PFSK-1 (cell line): ENCODE measurements around the gene FYN.

Experiments
- FOXP2 ChIP-seq: optimal IDR thresholded peaks from 2 replicates; pipeline ENCODE3; 2011; ENCODE audit warnings: borderline replicate concordance, control low read depth, inconsistent platforms; ENCODE audit not compliant: insufficient read depth; ENCODE audit errors: extremely low read length, extremely low read depth
- POLR2AphosphoS5 ChIP-seq: IDR thresholded peaks from 2 replicates; pipeline ENCODE4 v1.6.1; 2012; ENCODE audit warnings: low read depth, mild to moderate bottlenecking, control low read depth, low read length, moderate library complexity
- REST ChIP-seq, 2 experiments: IDR thresholded peaks; 2 replicates each; pipeline versions ENCODE4 v1.6.1 to v1.8.0; 2011 to 2012; ENCODE audit warnings: low read depth in 2 of 2, low read length in 2 of 2, control low read depth in 1 of 2, inconsistent platforms in 1 of 2, mild to moderate bottlenecking in 1 of 2, moderate library complexity in 1 of 2; ENCODE audit not compliant: insufficient read depth in 1 of 2
- SIN3A ChIP-seq: IDR thresholded peaks from 2 replicates; pipeline ENCODE4 v1.6.1; 2012; ENCODE audit warnings: mild to moderate bottlenecking, low read length, moderate library complexity, borderline replicate concordance; ENCODE audit not compliant: insufficient read depth
- TAF1 ChIP-seq: IDR thresholded peaks from 2 replicates; pipeline ENCODE4 v1.6.1; 2012; ENCODE audit warnings: low read length, control low read depth, borderline replicate concordance; ENCODE audit not compliant: insufficient read depth

- TF ChIP-seq FOXP2 (no peak), POLR2AphosphoS5 (no peak), TAF1 (no peak), REST (IDR thresholded peaks at IDR 0.05; ENCODE audit: insufficient read depth in 1 of 2, low read depth in 2 of 2, low read length in 2 of 2) (no peak), SIN3A (no peak)
Observed at GRCh38 chr6:111890988-111891387, 17.7 kb upstream of the FYN start.
